Tibial nerve (tissue), 4 donors: ENCODE results near the gene RAI14. TPM values are rescaled to one million over a fixed set of nuclear protein-coding genes. Genes with fewer than 3 reads are reported as not detected.

Experiments
- DNase-seq, 2 donors: peaks; one replicate each; pipeline ENCODE4 v3.0.0-alpha.2; 2019; ENCODE audit warnings: low spot score in 2 of 2
- H3K27ac ChIP-seq, 4 donors: fragments of 200-600 bp; sonication (generic) in 3 of 4; one replicate each; pipeline ENCODE4 v1.5.1; 2017 to 2019; ENCODE audit warnings: mild to moderate bottlenecking in 1 of 4
- H3K27me3 ChIP-seq, 2 donors: fragments of 200-600 bp; sonication (generic) in 1 of 2; one replicate each; pipeline versions ENCODE4 v1.5.1 to v1.6.0; 2017 to 2019
- H3K36me3 ChIP-seq, 3 donors: fragments of 200-600 bp; sonication (generic); one replicate each; pipeline ENCODE4 v1.5.1; 2018 to 2019
- H3K4me1 ChIP-seq, 4 donors: fragments of 200-600 bp; sonication (generic) in 3 of 4; one replicate each; pipeline ENCODE4 v1.5.1; 2017 to 2019
- H3K4me3 ChIP-seq, 4 donors: fragments of 200-600 bp; sonication (generic) in 3 of 4; one replicate each; pipeline ENCODE4 v1.5.1; 2017 to 2019; ENCODE audit warnings: mild to moderate bottlenecking in 1 of 4, moderate library complexity in 1 of 4
- H3K9me3 ChIP-seq, 4 donors: fragments of 200-600 bp; sonication (generic) in 3 of 4; one replicate each; pipeline ENCODE4 v1.5.1; 2017 to 2019
- CTCF ChIP-seq, 5 experiments: fragments of 200-600 bp in 3 of 5; fragments of 450-650 bp in 2 of 5; sonication (generic) in 3 of 5; IDR thresholded peaks; one replicate each; pipeline ENCODE4 v1.5.1; 2016 to 2019; ENCODE audit warnings: antibody characterized with exemption in 5 of 5, mild to moderate bottlenecking in 3 of 5, moderate library complexity in 2 of 5
- EP300 ChIP-seq, 2 donors: sonication (generic); formaldehyde crosslinking; IDR thresholded peaks; one replicate each; pipeline ENCODE4 v1.6.1; 2017; ENCODE audit warnings: antibody characterized with exemption in 2 of 2, mild to moderate bottlenecking in 1 of 2
- POLR2A ChIP-seq, 2 donors: fragments of 450-650 bp; IDR thresholded peaks; one replicate each; pipeline ENCODE4 v1.6.1; 2017; ENCODE audit warnings: antibody characterized with exemption in 2 of 2, mild to moderate bottlenecking in 2 of 2, moderate library complexity in 2 of 2
- WGBS, 2 donors: methylation state at CpG; one replicate each; pipeline ENCODE4 v1.1.5; 2018; 5-methylcytosine and 5-hydroxymethylcytosine counted together
- total RNA-seq, 4 donors: library from RNA; depleted of rRNA; stranded (reverse); fragments of >200 nt; gene quantifications; one replicate each; pipeline ENCODE4 v1.1.0, GENCODE V29; 2016

RAI14 gene
- total RNA-seq, 4 donors from 2014 or later = 42.8 to 72.2 (median 68.0) TPM

- WGBS, 2 donors = 84 to 86% methylated on average over 4 of the region's 4 CpGs
- Histone ChIP-seq H3K36me3 (peaks cover 0 to 76% (median 0%) of the 10 kb centered on the region in 3 donors), H3K27ac (peak overlapping the region in 1 of 4 donors; percentile 6), H3K9me3 (no peaks in the 10 kb centered on the region), H3K4me3 (no peak overlapping the region), H3K27me3 (no peaks in the 10 kb centered on the region), H3K4me1 (peaks cover 0 to 4% (median 0%) of the 10 kb centered on the region in 4 donors)
- DNase-seq = no peak
- TF ChIP-seq POLR2A (IDR thresholded peaks at IDR 0.05) (no peak), EP300 (IDR thresholded peaks at IDR 0.05) (no peak), CTCF (IDR thresholded peaks at IDR 0.05) (no peak)
Observed at GRCh38 chr5:34803974-34804732, 148.0 kb downstream of the RAI14 start.

- no peaks in the 10 kb centered on the region for H3K27me3 ChIP-seq
- no peak overlapping the region for H3K4me3 ChIP-seq
- H3K4me1 ChIP-seq = peaks cover 0 to 4% (median 0%) of the 10 kb centered on the region in 4 donors
- DNase-seq = no peak
- H3K36me3 ChIP-seq = peaks cover 0 to 71% (median 0%) of the 10 kb centered on the region in 3 donors
- TF ChIP-seq EP300 (IDR thresholded peaks at IDR 0.05) (no peak), POLR2A (IDR thresholded peaks at IDR 0.05) (no peak), CTCF (IDR thresholded peaks at IDR 0.05) (no peak)
- no peaks in the 10 kb centered on the region for H3K9me3 ChIP-seq
- H3K27ac ChIP-seq = no peak overlapping the region
- 85 to 92% methylated on average over 5 of the region's 5 CpGs for WGBS, 2 donors
Observed at GRCh38 chr5:34804913-34805312, 148.8 kb downstream of the RAI14 start.

- TF ChIP-seq CTCF (IDR thresholded peaks at IDR 0.05) (no peak), POLR2A (IDR thresholded peaks at IDR 0.05) (no peak), EP300 (IDR thresholded peaks at IDR 0.05) (no peak)
- 89 to 95% methylated on average over 6 of the region's 6 CpGs for WGBS, 2 donors
- H3K4me3 ChIP-seq = no peak overlapping the region
- no peaks in the 10 kb centered on the region for H3K9me3 ChIP-seq
- DNase-seq = no peak
- no peaks in the 10 kb centered on the region for H3K27me3 ChIP-seq
- peaks cover 0 to 11% (median under 1%) of the 10 kb centered on the region in 4 donors for H3K4me1 ChIP-seq
- H3K27ac ChIP-seq = peak overlapping the region in 1 of 4 donors; percentile 7
- peaks cover 0 to 56% (median 0%) of the 10 kb centered on the region in 3 donors for H3K36me3 ChIP-seq
Observed at GRCh38 chr5:34806532-34806931, 150.4 kb downstream of the RAI14 start.

- Histone ChIP-seq H3K36me3 (peaks cover 0 to 34% (median 0%) of the 10 kb centered on the region in 3 donors), H3K27me3 (no peaks in the 10 kb centered on the region), H3K4me1 (peaks cover 0 to 12% (median 2%) of the 10 kb centered on the region in 4 donors), H3K9me3 (no peaks in the 10 kb centered on the region), H3K4me3 (no peak overlapping the region), H3K27ac (no peak overlapping the region)
- DNase-seq = no peak
- 33 to 42% methylated on average over 1 of the region's 1 CpG for WGBS, 2 donors
- TF ChIP-seq POLR2A (IDR thresholded peaks at IDR 0.05) (no peak), EP300 (IDR thresholded peaks at IDR 0.05) (no peak)
Observed at GRCh38 chr5:34811706-34812105, 155.6 kb downstream of the RAI14 start.

GRCh38 chr5:34813509-34813908 is 157.4 kb downstream of the RAI14 start:
- TF ChIP-seq CTCF (IDR thresholded peaks at IDR 0.05) = no peak
- TF ChIP-seq POLR2A (IDR thresholded peaks at IDR 0.05) = no peak
- TF ChIP-seq EP300 (IDR thresholded peaks at IDR 0.05) = no peak
- no peaks in the 10 kb centered on the region for H3K9me3 ChIP-seq
- peaks cover 0 to 12% (median 2%) of the 10 kb centered on the region in 4 donors for H3K4me1 ChIP-seq
- no peaks in the 10 kb centered on the region for H3K27me3 ChIP-seq
- no peak overlapping the region for H3K27ac ChIP-seq
- peaks cover 0 to 23% (median 0%) of the 10 kb centered on the region in 3 donors for H3K36me3 ChIP-seq
- no peak overlapping the region for H3K4me3 ChIP-seq
- 80 to 85% methylated on average over 3 of the region's 3 CpGs for WGBS, 2 donors
- no peak for DNase-seq
